Fibroblast of lung (primary cell): ENCODE data around the gene FAM217A. TPM values are rescaled to one million over a fixed set of nuclear protein-coding genes. Genes with fewer than 3 reads are reported as not detected.
A peak's percentile ranks its signal among the peaks of the same experiment; 100 is the strongest.

Experiments
- DNase-seq, 2 donors: peaks; one replicate each; pipeline versions ENCODE4 v3.0.0 to v3.0.0-alpha.2; 2010; ENCODE audit warnings: low read depth in 2 of 2
- H2AFZ ChIP-seq: 2 replicates; pipeline ENCODE4 v1.5.1; 2012; ENCODE audit warnings: low read length, control low read depth, inconsistent platforms
- H3K27ac ChIP-seq: 2 replicates; pipeline ENCODE4 v1.5.1; 2011; ENCODE audit warnings: low read length, control low read depth; ENCODE audit not compliant: insufficient read depth
- H3K27me3 ChIP-seq: 2 replicates; pipeline ENCODE4 v1.5.1; 2011; ENCODE audit warnings: mild to moderate bottlenecking, low read length; ENCODE audit not compliant: control insufficient read depth, insufficient read depth
- H3K36me3 ChIP-seq: 2 replicates; pipeline ENCODE4 v1.5.1; 2011; ENCODE audit warnings: low read length; ENCODE audit not compliant: control insufficient read depth, insufficient read depth
- H3K4me1 ChIP-seq: 2 replicates; pipeline ENCODE4 v1.5.1; 2011; ENCODE audit warnings: low read length; ENCODE audit not compliant: control insufficient read depth, insufficient read depth; ENCODE audit errors: extremely low read depth
- H3K4me2 ChIP-seq: 2 replicates; pipeline ENCODE4 v1.5.1; 2011; ENCODE audit warnings: low read length, control low read depth; ENCODE audit not compliant: insufficient read depth; ENCODE audit errors: extremely low read depth
- H3K4me3 ChIP-seq, 4 experiments: fragments of 200-600 bp in 1 of 4; sonication (generic) in 1 of 4; replicated peaks in 1 of 4; 2 replicates each; pipeline ENCODE4 v1.5.1; 2011 to 2016; ENCODE audit warnings: low read length in 4 of 4, low read depth in 3 of 4, mild to moderate bottlenecking in 3 of 4, control low read depth in 2 of 4, inconsistent platforms in 1 of 4, mixed read lengths in 1 of 4; ENCODE audit not compliant: insufficient read depth in 1 of 4; ENCODE audit errors: control extremely low read depth in 1 of 4
- H3K79me2 ChIP-seq: 2 replicates; pipeline ENCODE4 v1.5.1; 2012; ENCODE audit warnings: mild to moderate bottlenecking, low read length, inconsistent platforms; ENCODE audit not compliant: control insufficient read depth, insufficient read depth
- H3K9ac ChIP-seq: 2 replicates; pipeline ENCODE4 v1.5.1; 2011; ENCODE audit warnings: mild to moderate bottlenecking, low read length, control low read depth; ENCODE audit not compliant: insufficient read depth
- H3K9me3 ChIP-seq: 2 replicates; pipeline ENCODE4 v1.5.1; 2012; ENCODE audit warnings: low read depth, low read length; ENCODE audit not compliant: control insufficient read depth, insufficient read depth
- H4K20me1 ChIP-seq: 2 replicates; pipeline ENCODE4 v1.5.1; 2011; ENCODE audit warnings: low read length; ENCODE audit not compliant: control insufficient read depth, insufficient read depth; ENCODE audit errors: extremely low read depth
- CTCF ChIP-seq, 2 donors: IDR thresholded peaks in 1 of 2; conservative IDR thresholded peaks in 1 of 2; 1 replicate in 1 of 2; 2 replicates in 1 of 2; pipeline ENCODE4 v1.5.1; 2011 to 2012; ENCODE audit warnings: low read length in 2 of 2, control low read depth in 1 of 2, inconsistent platforms in 1 of 2, low read depth in 1 of 2, mild to moderate bottlenecking in 1 of 2
- EZH2 ChIP-seq: IDR thresholded peaks from 2 replicates; pipeline ENCODE4 v1.5.1; 2012; ENCODE audit warnings: low read length, control low read depth, mild to moderate bottlenecking; ENCODE audit errors: missing control alignments
- polyA plus RNA-seq, 2 donors: library from polyadenylated mRNA; depleted of rRNA in 1 of 2; stranded (reverse) in 1 of 2; unstranded in 1 of 2; fragments of >200 nt; gene quantifications; 2 replicates each; pipeline ENCODE4 v1.2.1, GENCODE V29; 2011 to 2012; ENCODE audit warnings: missing spikeins in 1 of 2
- total RNA-seq: library from RNA; depleted of rRNA; stranded (reverse); fragments of >200 nt; gene quantifications from 2 replicates; pipeline ENCODE4 v1.2.1, GENCODE V29; 2014

Gene FAM217A
- total and polyA plus RNA-seq, 2 donors (not counting 1 experiment from before 2014, with no cell fraction given) = not detected

GRCh38 chr6:4067673-4068072 is 11.3 kb downstream of the FAM217A start:
- H3K9me3 ChIP-seq = no peaks in the 10 kb centered on the region
- H3K27me3 ChIP-seq = no peaks in the 10 kb centered on the region
- no peak for TF ChIP-seq EZH2
- H3K4me1 ChIP-seq = no peaks in the 10 kb centered on the region
- H3K4me2 ChIP-seq = no peak overlapping the region
- H3K9ac ChIP-seq = no peak overlapping the region
- no peaks in the 10 kb centered on the region for H3K79me2 ChIP-seq
- no peak overlapping the region for H3K4me3 ChIP-seq
- H3K27ac ChIP-seq = no peak overlapping the region
- DNase-seq = no peak
- no peak overlapping the region for H2AFZ ChIP-seq
- H4K20me1 ChIP-seq = no peaks in the 10 kb centered on the region
- no peaks in the 10 kb centered on the region for H3K36me3 ChIP-seq

GRCh38 chr6:4066029-4066755 is 12.7 kb downstream of the FAM217A start:
- Histone ChIP-seq H3K4me2 (no peak overlapping the region), H3K27ac (no peak overlapping the region), H3K4me3 (no peak overlapping the region), H3K4me1 (no peaks in the 10 kb centered on the region), H3K36me3 (peaks cover 3% of the 10 kb centered on the region), H4K20me1 (no peaks in the 10 kb centered on the region), H3K79me2 (no peaks in the 10 kb centered on the region), H3K9ac (no peak overlapping the region), H3K9me3 (no peaks in the 10 kb centered on the region), H3K27me3 (no peaks in the 10 kb centered on the region), H2AFZ (no peak overlapping the region)
- TF ChIP-seq EZH2 (no peak), CTCF (conservative IDR thresholded peaks at IDR 0.05 in 1 of 2, IDR thresholded peaks at IDR 0.05 in 1 of 2; ENCODE audit: low read depth in 1 of 2, low read length in 2 of 2) (no peak)
- no peak for DNase-seq

- H3K9ac ChIP-seq = no peak overlapping the region
- H3K36me3 ChIP-seq = peaks cover 9% of the 10 kb centered on the region
- H3K9me3 ChIP-seq = no peaks in the 10 kb centered on the region
- H3K4me3 ChIP-seq = no peak overlapping the region
- H3K4me2 ChIP-seq = peak overlapping the region; percentile 44
- H3K4me1 ChIP-seq = peaks cover 15% of the 10 kb centered on the region
- H3K79me2 ChIP-seq = peaks cover 6% of the 10 kb centered on the region
- no peak for TF ChIP-seq EZH2
- TF ChIP-seq CTCF (conservative IDR thresholded peaks at IDR 0.05 in 1 of 2, IDR thresholded peaks at IDR 0.05 in 1 of 2; ENCODE audit: low read depth in 1 of 2, low read length in 2 of 2) = peak; percentile 11 to 51
- H4K20me1 ChIP-seq = no peaks in the 10 kb centered on the region
- no peaks in the 10 kb centered on the region for H3K27me3 ChIP-seq
- DNase-seq = peak; percentile 84 to 88
- H2AFZ ChIP-seq = no peak overlapping the region
- H3K27ac ChIP-seq = peak overlapping the region; percentile 81
These were observed 19.7 kb downstream of the FAM217A start for GRCh38 chr6:4059115-4059777.
